ENCODE measurements around the gene PSAPL1.
A peak's percentile ranks its signal among the peaks of the same experiment; 100 is the strongest.

Gene PSAPL1

DNA sequence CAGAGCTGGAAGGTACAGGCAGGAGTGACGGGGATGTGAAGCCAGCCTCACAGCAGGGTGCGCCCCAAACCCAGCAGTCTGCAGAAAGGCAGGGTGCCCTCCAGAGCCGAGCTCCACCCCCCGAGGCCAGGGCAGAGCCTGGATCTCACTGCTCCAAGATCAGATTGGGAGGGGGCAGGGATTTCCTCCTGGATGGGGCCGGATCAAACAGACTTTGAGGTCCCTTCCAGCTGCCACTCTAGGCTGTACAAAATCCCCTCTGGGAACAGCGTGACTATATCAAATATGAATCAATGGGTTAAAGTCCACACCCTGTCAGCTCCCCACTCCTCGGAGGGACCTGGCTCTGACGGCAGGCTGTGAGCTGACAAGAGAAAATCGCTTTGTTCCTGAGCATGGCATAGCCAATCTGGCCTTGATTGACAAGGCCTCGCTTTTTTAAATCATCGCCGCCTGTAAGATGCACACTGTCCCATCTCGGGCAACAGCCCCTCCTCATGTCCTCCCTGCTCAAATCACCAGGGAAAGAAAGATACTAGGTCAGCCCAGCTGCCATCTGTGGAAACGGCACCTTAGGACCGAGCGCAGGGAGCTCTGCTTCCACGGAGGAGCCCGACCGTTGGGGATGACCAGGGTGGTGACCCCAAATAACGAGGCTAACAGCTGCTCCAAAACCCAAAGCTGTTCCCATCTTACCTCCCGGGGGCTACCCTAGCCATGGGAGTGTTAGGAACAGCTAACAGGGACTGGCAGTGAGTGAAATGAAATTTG, 39.9 kb downstream of the PSAPL1 start:
- TF ChIP-seq ZFX (IDR thresholded peaks at IDR 0.05; ENCODE audit: borderline replicate concordance), result no peak
- TF ChIP-seq, protein P1, sequence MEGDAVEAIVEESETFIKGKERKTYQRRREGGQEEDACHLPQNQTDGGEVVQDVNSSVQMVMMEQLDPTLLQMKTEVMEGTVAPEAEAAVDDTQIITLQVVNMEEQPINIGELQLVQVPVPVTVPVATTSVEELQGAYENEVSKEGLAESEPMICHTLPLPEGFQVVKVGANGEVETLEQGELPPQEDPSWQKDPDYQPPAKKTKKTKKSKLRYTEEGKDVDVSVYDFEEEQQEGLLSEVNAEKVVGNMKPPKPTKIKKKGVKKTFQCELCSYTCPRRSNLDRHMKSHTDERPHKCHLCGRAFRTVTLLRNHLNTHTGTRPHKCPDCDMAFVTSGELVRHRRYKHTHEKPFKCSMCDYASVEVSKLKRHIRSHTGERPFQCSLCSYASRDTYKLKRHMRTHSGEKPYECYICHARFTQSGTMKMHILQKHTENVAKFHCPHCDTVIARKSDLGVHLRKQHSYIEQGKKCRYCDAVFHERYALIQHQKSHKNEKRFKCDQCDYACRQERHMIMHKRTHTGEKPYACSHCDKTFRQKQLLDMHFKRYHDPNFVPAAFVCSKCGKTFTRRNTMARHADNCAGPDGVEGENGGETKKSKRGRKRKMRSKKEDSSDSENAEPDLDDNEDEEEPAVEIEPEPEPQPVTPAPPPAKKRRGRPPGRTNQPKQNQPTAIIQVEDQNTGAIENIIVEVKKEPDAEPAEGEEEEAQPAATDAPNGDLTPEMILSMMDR (IDR thresholded peaks at IDR 0.05), result no peak
- no peak overlapping the region for H3K27ac ChIP-seq

DNA sequence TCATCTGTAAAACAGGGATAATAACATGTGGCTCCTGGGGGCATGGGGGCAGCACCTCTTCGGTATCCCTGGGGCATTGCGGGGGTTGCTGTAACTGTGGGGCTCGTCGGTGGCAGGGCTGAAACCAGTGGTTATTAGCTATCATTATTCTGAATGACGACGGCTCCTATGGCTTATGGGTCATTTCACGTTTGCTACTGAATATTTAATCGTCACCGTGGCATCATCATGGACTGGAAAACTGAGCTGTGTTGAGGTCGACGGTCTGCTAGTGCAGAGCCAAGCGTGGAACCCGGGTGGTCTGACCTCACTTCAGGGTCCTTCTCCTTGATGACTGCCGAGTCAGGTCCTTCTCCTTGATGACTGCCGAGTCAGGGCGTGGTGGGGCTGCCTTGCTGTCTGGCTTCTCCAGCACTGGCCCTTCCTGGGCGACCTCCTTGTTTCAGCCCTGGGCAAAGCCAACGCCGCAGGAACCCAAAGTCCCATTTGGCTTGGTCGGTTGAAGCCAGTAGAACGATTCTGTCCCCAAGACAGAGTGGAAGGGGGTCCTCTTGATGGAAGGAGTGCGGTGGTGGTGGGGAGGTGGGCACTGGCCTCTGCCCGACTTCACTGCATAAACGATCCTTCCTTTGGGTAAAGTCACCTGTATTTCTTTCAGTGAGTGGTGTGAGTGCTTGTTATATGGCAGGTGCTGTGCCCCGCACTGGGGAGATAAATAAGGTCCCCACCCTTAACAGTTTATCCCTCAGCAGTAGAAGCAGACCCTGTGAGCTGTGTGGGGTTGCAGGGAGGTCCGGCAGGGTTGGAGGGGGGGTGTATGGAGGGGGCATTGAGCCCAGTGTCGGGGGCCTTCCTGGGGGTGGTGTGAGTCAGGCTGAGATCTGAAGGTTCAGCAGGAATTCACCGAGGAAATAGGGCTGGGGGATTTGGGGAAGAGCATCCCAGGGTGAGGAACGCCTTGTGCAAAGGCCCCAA, 40.8 kb downstream of the PSAPL1 start:
- H3K27ac ChIP-seq, result no peak overlapping the region
- no peak for TF ChIP-seq ZFX (IDR thresholded peaks at IDR 0.05; ENCODE audit: borderline replicate concordance)
- TF ChIP-seq, protein P1 (IDR thresholded peaks at IDR 0.05), result no peak

DNA sequence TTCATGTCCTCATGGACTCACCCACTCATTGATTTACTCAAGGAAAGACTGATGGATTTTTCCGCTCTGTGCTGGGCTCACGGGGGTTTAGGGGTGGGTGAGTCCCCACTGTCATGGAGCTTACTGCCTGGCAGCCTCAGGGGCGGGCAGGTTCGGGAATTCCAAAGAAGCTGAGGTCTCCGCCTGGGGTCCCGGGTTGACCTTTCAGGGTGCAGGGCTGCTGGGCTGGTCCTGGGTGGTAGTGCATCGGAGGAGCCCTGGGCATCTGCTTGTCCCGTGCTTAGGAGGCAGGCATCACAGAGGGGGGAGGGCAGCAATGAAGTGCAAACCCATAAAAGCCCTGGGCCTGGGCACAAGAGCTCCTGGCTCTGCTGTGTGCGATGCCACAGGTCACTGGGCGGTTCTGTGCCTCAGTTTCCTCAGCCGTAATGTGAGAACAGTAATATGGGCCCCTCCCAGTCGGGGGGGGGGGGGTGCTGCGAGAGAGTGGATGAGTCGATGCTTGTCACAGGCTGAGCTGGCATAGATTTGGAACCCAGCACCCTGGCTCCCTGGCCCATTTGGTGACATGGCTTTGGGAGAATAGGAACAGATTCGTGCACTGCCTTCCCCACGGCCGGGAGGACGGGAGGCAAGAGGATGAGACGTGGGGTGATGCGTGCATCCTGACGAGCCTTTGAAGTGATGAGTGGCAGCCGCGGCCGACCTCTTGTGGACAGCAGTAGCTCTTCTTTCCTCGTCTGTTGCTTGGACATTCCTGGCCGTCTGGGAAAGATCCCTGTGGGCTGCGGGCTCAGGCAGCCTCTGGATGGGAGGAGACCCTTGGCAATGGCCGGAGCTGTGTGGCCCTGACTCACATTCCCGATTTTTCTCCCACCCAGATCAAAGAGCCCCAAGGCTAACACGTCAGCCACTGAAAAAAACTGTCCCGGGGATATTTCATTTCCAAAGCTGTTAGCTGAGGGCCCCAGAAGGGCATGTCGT, 42.0 kb downstream of the PSAPL1 start:
- no peak for TF ChIP-seq ZFX (IDR thresholded peaks at IDR 0.05; ENCODE audit: borderline replicate concordance)
- TF ChIP-seq, protein P1 (IDR thresholded peaks at IDR 0.05), result 0 out of 2 replicates have a peak, but pooled peaks have one; percentile 12
- no peak overlapping the region for H3K27ac ChIP-seq

DNA sequence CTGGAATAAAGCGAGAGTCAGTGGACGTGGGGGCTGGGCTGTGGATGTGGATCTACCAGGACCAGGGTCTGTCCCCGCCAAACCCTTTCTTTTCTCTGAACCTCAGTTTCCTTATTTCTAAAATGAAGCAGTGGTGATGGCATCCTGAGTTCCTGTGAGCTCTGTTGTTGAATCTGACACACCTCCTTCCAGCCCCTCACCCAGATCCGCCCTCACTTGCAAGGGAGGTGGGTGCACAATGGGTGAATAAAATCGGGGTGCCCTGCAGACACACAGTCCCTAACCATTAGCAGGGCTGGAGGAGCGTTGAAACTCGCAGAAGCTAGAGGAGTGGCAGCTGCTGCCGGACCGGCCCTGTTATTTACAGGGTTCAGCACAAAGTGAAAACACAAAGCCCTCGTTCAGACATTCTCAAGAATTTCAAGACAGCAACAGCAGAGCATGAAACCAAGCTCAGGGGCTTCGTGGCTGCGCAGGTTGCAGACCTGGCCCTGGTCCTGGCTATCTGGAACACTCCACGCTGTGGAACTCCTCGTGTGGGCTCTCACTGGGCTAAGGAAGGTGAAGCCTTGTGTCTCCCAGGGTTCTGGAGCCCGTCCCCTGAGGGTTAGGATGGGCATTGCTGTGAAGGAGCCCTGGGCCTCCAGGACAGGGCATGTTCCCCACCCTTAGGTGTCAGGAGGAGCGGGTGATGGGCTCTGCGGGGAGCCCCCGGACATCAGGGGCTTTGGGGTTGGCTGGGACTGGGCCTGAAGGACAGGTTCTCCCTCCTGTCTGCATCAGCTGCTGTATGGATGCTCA, 42.9 kb downstream of the PSAPL1 start:
- no peak overlapping the region for H3K27ac ChIP-seq
- TF ChIP-seq ZFX (IDR thresholded peaks at IDR 0.05; ENCODE audit: borderline replicate concordance), result no peak
- TF ChIP-seq, protein P1 (IDR thresholded peaks at IDR 0.05), result no peak

DNA sequence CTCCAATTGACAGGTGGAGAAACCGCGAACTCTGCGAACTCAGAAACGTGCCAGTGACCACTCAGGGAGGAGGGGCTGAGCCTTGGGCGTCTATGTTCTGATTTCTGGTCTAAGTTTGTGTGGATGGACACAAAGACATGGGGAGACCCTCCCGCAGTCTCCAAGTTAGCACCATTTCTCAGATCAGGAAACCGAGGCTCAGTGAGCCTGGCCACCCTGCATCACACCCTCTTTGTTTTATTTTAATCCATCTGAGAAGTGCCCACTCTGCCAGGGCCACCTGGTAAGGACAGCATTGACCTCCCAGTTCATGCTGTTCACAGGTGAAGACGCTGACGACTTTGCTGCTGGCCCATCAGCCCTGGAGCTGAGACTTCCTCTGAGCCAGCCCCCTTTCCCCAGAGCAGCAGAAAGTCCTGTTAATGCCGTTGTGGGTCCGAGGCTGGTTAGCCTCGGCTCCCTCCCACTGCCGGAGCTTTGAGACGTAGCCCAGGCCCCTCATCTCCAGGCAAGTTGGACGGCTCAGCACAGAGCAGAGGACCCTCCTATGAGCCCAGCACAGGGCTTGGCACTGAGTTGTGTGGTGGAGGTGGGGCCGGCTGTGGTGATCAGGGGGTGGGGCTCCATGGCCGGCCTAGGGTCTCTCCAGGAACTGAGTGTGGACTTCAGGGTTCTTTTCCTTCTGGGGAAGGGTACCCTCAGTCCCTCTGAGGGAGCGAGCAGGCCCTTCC, 43.7 kb downstream of the PSAPL1 start:
- TF ChIP-seq, protein P1 (IDR thresholded peaks at IDR 0.05), result no peak
- no peak for TF ChIP-seq ZFX (IDR thresholded peaks at IDR 0.05; ENCODE audit: borderline replicate concordance)
- no peak overlapping the region for H3K27ac ChIP-seq

Data from 22Rv1 (cell line).